Measurements from ENCODE around the gene AQP12A. TPM values are rescaled to one million over a fixed set of nuclear protein-coding genes. Genes with fewer than 3 reads are reported as not detected.

The AQP12A gene
- total RNA-seq, 1 experiment from 2014 or later = not detected

- H3K4me1 ChIP-seq (ENCODE audit: control insufficient read depth in 1 of 2, insufficient read depth in 2 of 2, low read length in 2 of 2) = peaks cover 0 to 11% of the 10 kb centered on the region in 2 experiments; a peak in 2 of 4 replicates
- H4K20me1 ChIP-seq (ENCODE audit: insufficient read depth) = no peaks in the 10 kb centered on the region
- CTCF ChIA-PET = no interaction called here
- no peak overlapping the region for H3K27ac ChIP-seq (ENCODE audit: low read depth, low read length)
- no peaks in the 10 kb centered on the region for H3K27me3 ChIP-seq (ENCODE audit: insufficient read depth, low read length)
- no peak overlapping the region for H3K9ac ChIP-seq (ENCODE audit: low read length)
- intact Hi-C loops (cut with micrococcal nuclease) = no loop called here
- no peaks in the 10 kb centered on the region for H3K9me3 ChIP-seq (ENCODE audit: control insufficient read depth in 1 of 2, insufficient read depth in 1 of 2, low read depth in 1 of 2, low read length in 2 of 2)
- no peaks in the 10 kb centered on the region for H3K36me3 ChIP-seq (ENCODE audit: control insufficient read depth in 1 of 2, insufficient read depth in 2 of 2, low read length in 2 of 2)
- TF ChIP-seq REST (IDR thresholded peaks at IDR 0.05; ENCODE audit: low read depth) (no peak), FOSL1 (IDR thresholded peaks at IDR 0.05; ENCODE audit: low read depth) (no peak), ZFX (IDR thresholded peaks at IDR 0.05) (no peak), POLR2A (IDR thresholded peaks at IDR 0.05; ENCODE audit: borderline replicate concordance, extremely low read depth, insufficient read depth, insufficient read length) (no peak)
- H2AFZ ChIP-seq (ENCODE audit: low read depth, low read length, poor library complexity, severe bottlenecking) = no peak overlapping the region
- no peak for ATAC-seq
- no peaks in the 10 kb centered on the region for H3K79me2 ChIP-seq (ENCODE audit: insufficient read depth, low read length)
- RAD21 ChIA-PET (ENCODE audit: low non-redundant PET in 1 of 2, low total read pairs in 2 of 2, uncharacterized antibody in 2 of 2, unreplicated experiment in 2 of 2) = no interaction called here
- no peak overlapping the region for H3K4me2 ChIP-seq (ENCODE audit: low read length)
- no peaks in the 10 kb centered on the region for H3K9me2 ChIP-seq (ENCODE audit: insufficient read depth)
- no TSS peak for BruUV-seq (replicated peaks)
- no peak overlapping the region for H3K4me3 ChIP-seq (replicated peaks in 1 of 2; ENCODE audit: low read depth in 1 of 2, low read length in 2 of 2)
- no peak for DNase-seq (ENCODE audit: low read depth, low spot score)
- POLR2A ChIA-PET = no interaction called here
Observed at GRCh38 chr2:240730501-240731177, 39.0 kb downstream of the AQP12A start.

GRCh38 chr2:240731178-240731545 lies 39.5 kb downstream of the AQP12A start:
- Histone ChIP-seq H3K4me3 (replicated peaks in 1 of 2; ENCODE audit: low read depth in 1 of 2, low read length in 2 of 2) (no peak overlapping the region), H3K79me2 (ENCODE audit: insufficient read depth, low read length) (no peaks in the 10 kb centered on the region), H3K36me3 (ENCODE audit: control insufficient read depth in 1 of 2, insufficient read depth in 2 of 2, low read length in 2 of 2) (no peaks in the 10 kb centered on the region), H3K9me2 (ENCODE audit: insufficient read depth) (no peaks in the 10 kb centered on the region), H3K9ac (ENCODE audit: low read length) (no peak overlapping the region), H4K20me1 (ENCODE audit: insufficient read depth) (no peaks in the 10 kb centered on the region), H3K9me3 (ENCODE audit: control insufficient read depth in 1 of 2, insufficient read depth in 1 of 2, low read depth in 1 of 2, low read length in 2 of 2) (no peaks in the 10 kb centered on the region), H3K4me1 (ENCODE audit: control insufficient read depth in 1 of 2, insufficient read depth in 2 of 2, low read length in 2 of 2) (peaks cover 0 to 11% of the 10 kb centered on the region in 2 experiments; a peak in 2 of 4 replicates), H3K27me3 (ENCODE audit: insufficient read depth, low read length) (no peaks in the 10 kb centered on the region), H2AFZ (ENCODE audit: low read depth, low read length, poor library complexity, severe bottlenecking) (no peak overlapping the region), H3K4me2 (ENCODE audit: low read length) (no peak overlapping the region), H3K27ac (ENCODE audit: low read depth, low read length) (no peak overlapping the region)
- DNase-seq (ENCODE audit: low read depth, low spot score) (no peak), ATAC-seq (no peak)
- RAD21 ChIA-PET (ENCODE audit: low non-redundant PET in 1 of 2, low total read pairs in 2 of 2, uncharacterized antibody in 2 of 2, unreplicated experiment in 2 of 2) = no interaction called here
- intact Hi-C loops (cut with micrococcal nuclease) = no loop called here
- POLR2A ChIA-PET = no interaction called here
- CTCF ChIA-PET = no interaction called here
- BruUV-seq (replicated peaks) = no TSS peak
- no peak for TF ChIP-seq ZBTB33 (IDR thresholded peaks at IDR 0.05; ENCODE audit: extremely low read depth, insufficient replicate concordance, low read length)
- no peak for TF ChIP-seq ZNF274 (IDR thresholded peaks at IDR 0.05; ENCODE audit: low read depth, low read length)
- TF ChIP-seq SRF (IDR thresholded peaks at IDR 0.05; ENCODE audit: low read depth) = no peak
- TF ChIP-seq SP1 (IDR thresholded peaks at IDR 0.05; ENCODE audit: low read depth) = no peak
- TF ChIP-seq EZH2phosphoT487 (IDR thresholded peaks at IDR 0.05; ENCODE audit: borderline replicate concordance) = no peak
- no peak for TF ChIP-seq MAX (IDR thresholded peaks at IDR 0.05)
- TF ChIP-seq CBX3 (IDR thresholded peaks at IDR 0.05; ENCODE audit: low read depth) = no peak
- no peak for TF ChIP-seq POLR2A (IDR thresholded peaks at IDR 0.05; ENCODE audit: borderline replicate concordance, extremely low read depth, insufficient read depth, insufficient read length)
- TF ChIP-seq ATF3 (IDR thresholded peaks at IDR 0.05) = no peak
- no peak for TF ChIP-seq SIN3A (IDR thresholded peaks at IDR 0.05; ENCODE audit: low read depth)
- TF ChIP-seq POLR2AphosphoS5 (IDR thresholded peaks at IDR 0.05; ENCODE audit: low read depth, low read length) = no peak

Data from HCT116 (cell line).